ENCODE measurements around the gene RAB5B. TPM values are rescaled to one million over a fixed set of nuclear protein-coding genes. Genes with fewer than 3 reads are reported as not detected.

Gene RAB5B
- total and polyA plus RNA-seq, 2 experiments from 2014 or later = 79.1 to 103 TPM

DNA sequence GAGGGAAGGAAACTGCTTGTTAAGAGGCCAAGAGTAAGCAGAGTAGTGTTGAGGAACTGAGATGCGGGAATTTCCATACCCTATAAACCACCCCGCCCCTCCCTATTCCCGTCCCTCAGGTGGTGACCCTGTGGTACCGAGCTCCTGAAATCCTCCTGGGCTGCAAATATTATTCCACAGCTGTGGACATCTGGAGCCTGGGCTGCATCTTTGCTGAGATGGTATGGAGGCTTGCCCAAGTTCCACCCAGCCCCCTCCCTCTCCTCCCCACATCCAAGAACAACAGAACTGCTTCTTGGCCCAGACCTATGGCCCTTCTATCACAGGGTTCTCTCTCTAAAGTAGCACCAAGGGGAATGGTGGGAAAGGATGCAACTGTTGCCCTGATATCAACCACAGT is 4.5 kb upstream of the RAB5B start:
- Histone ChIP-seq H2AFZ (no peak overlapping the region), H3K4me3 (no peak overlapping the region), H4K20me1 (ENCODE audit: insufficient read depth, poor library complexity, severe bottlenecking) (no peaks in the 10 kb centered on the region), H3K9me3 (ENCODE audit: low read depth) (no peaks in the 10 kb centered on the region), H3K27ac (no peak overlapping the region), H3K4me1 (ENCODE audit: insufficient read depth) (peaks cover 27% of the 10 kb centered on the region), H3K9me2 (replicated peaks; ENCODE audit: insufficient read depth) (no peaks in the 10 kb centered on the region), H3K36me3 (replicated peaks; ENCODE audit: insufficient read depth, low read depth) (no peaks in the 10 kb centered on the region), H3K79me2 (peaks cover 31% of the 10 kb centered on the region), H3K4me2 (peak overlapping the region; percentile 85), H3K27me3 (no peaks in the 10 kb centered on the region)
- TF ChIP-seq EZH2phosphoT487 (IDR thresholded peaks at IDR 0.05; ENCODE audit: low read depth, severe bottlenecking, unreplicated experiment) (no peak), EZH2 (IDR thresholded peaks at IDR 0.05; ENCODE audit: borderline replicate concordance) (no peak), CTCF (IDR thresholded peaks at IDR 0.05; ENCODE audit: poor library complexity) (no peak)
- no peak for DNase-seq (ENCODE audit: low spot score)
- WGBS (ENCODE audit: low lambda C conversion rate, missing lambda C conversion rate) = 90% methylated on average over 4 of the region's 4 CpGs

- Histone ChIP-seq H3K4me3 (no peak overlapping the region), H3K9me3 (ENCODE audit: low read depth) (no peaks in the 10 kb centered on the region), H3K9me2 (replicated peaks; ENCODE audit: insufficient read depth) (no peaks in the 10 kb centered on the region), H3K4me1 (ENCODE audit: insufficient read depth) (peaks cover 29% of the 10 kb centered on the region), H3K27ac (no peak overlapping the region), H3K27me3 (no peaks in the 10 kb centered on the region), H3K4me2 (no peak overlapping the region), H3K79me2 (peaks cover 46% of the 10 kb centered on the region), H3K36me3 (replicated peaks; ENCODE audit: insufficient read depth, low read depth) (no peaks in the 10 kb centered on the region), H2AFZ (no peak overlapping the region), H4K20me1 (ENCODE audit: insufficient read depth, poor library complexity, severe bottlenecking) (peaks cover 3% of the 10 kb centered on the region)
- 99% methylated on average over 7 of the region's 7 CpGs for whole genome bisulfite sequencing (ENCODE audit: low lambda C conversion rate, missing lambda C conversion rate)
- DNase-seq (ENCODE audit: low spot score) = no peak
- TF ChIP-seq EZH2 (IDR thresholded peaks at IDR 0.05; ENCODE audit: borderline replicate concordance) (no peak), CTCF (IDR thresholded peaks at IDR 0.05; ENCODE audit: poor library complexity) (no peak)
Observed at GRCh38 chr12:55970775-55971174, 3.1 kb upstream of the RAB5B start.

GRCh38 chr12:55972042-55972441 is 1.8 kb upstream of the RAB5B start:
- Histone ChIP-seq H3K27ac (peak overlapping the region; percentile 89), H3K9me2 (replicated peaks; ENCODE audit: insufficient read depth) (no peaks in the 10 kb centered on the region), H2AFZ (no peak overlapping the region), H3K79me2 (peaks cover 55% of the 10 kb centered on the region), H3K4me1 (ENCODE audit: insufficient read depth) (peaks cover 31% of the 10 kb centered on the region), H4K20me1 (ENCODE audit: insufficient read depth, poor library complexity, severe bottlenecking) (peaks cover 15% of the 10 kb centered on the region), H3K36me3 (replicated peaks; ENCODE audit: insufficient read depth, low read depth) (no peaks in the 10 kb centered on the region), H3K27me3 (no peaks in the 10 kb centered on the region), H3K4me3 (no peak overlapping the region), H3K4me2 (peak overlapping the region; percentile 79), H3K9me3 (ENCODE audit: low read depth) (no peaks in the 10 kb centered on the region)
- 58% methylated on average over 3 of the region's 3 CpGs for WGBS (ENCODE audit: low lambda C conversion rate, missing lambda C conversion rate)
- TF ChIP-seq EZH2 (IDR thresholded peaks at IDR 0.05; ENCODE audit: borderline replicate concordance) (no peak), EZH2phosphoT487 (IDR thresholded peaks at IDR 0.05; ENCODE audit: low read depth, severe bottlenecking, unreplicated experiment) (no peak), CTCF (IDR thresholded peaks at IDR 0.05; ENCODE audit: poor library complexity) (no peak)
- DNase-seq (ENCODE audit: low spot score) = peak; percentile 50

DNA sequence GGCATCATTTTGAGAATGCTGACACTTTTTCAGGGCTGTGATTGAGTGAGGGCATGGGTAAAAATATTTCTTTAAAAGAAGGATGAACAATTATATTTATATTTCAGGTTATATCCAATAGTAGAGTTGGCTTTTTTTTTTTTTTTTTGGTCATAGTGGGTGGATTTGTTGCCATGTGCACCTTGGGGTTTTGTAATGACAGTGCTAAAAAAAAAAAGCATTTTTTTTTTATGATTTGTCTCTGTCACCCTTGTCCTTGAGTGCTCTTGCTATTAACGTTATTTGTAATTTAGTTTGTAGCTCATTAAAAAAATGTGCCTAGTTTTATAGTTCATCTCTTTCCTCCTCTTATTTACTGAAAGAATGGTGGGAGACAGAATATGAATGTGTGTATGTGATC is 1.4 kb upstream of the RAB5B start:
- Histone ChIP-seq H2AFZ (no peak overlapping the region), H3K36me3 (replicated peaks; ENCODE audit: insufficient read depth, low read depth) (no peaks in the 10 kb centered on the region), H3K9me2 (replicated peaks; ENCODE audit: insufficient read depth) (no peaks in the 10 kb centered on the region), H3K4me3 (peak overlapping the region; percentile 19), H3K79me2 (peaks cover 55% of the 10 kb centered on the region), H3K4me2 (peak overlapping the region; percentile 79), H3K27ac (peak overlapping the region; percentile 89), H3K9me3 (ENCODE audit: low read depth) (no peaks in the 10 kb centered on the region), H3K4me1 (ENCODE audit: insufficient read depth) (peaks cover 28% of the 10 kb centered on the region), H3K27me3 (no peaks in the 10 kb centered on the region), H4K20me1 (ENCODE audit: insufficient read depth, poor library complexity, severe bottlenecking) (peaks cover 19% of the 10 kb centered on the region)
- TF ChIP-seq EZH2phosphoT487 (IDR thresholded peaks at IDR 0.05; ENCODE audit: low read depth, severe bottlenecking, unreplicated experiment) (no peak), CTCF (IDR thresholded peaks at IDR 0.05; ENCODE audit: poor library complexity) (no peak), EZH2 (IDR thresholded peaks at IDR 0.05; ENCODE audit: borderline replicate concordance) (no peak)
- 77% methylated on average over 1 of the region's 1 CpG for WGBS (ENCODE audit: low lambda C conversion rate, missing lambda C conversion rate)
- DNase-seq (ENCODE audit: low spot score) = no peak
